HCT116 (cell line): ENCODE measurements around the gene PKHD1. TPM values are rescaled to one million over a fixed set of nuclear protein-coding genes. Genes with fewer than 3 reads are reported as not detected.

Experiments used
- ATAC-seq: fragments of 200-7000 bp; cut with Tn5 transposase; 2 replicates; pipeline ENCODE4 v1.9.1; 2020; ENCODE audit warnings: mild to moderate bottlenecking, moderate library complexity
- BruUV-seq: library from RNA; stranded (reverse); fragments of 400-500 nt; replicated peaks from 2 replicates; lab custom pipeline; 2021; lab: Mats Ljungman, UMichigan
- CTCF ChIA-PET: fragments of 300-600 bp; sonication (Branson Sonifier 250); formaldehyde crosslinking; loops from one replicate; lab custom pipeline; 2021; ENCODE audit warnings: antibody characterized with exemption; lab: Charles Lee
- POLR2A ChIA-PET: fragments of 300-600, 350-600 bp; sonication (Branson Sonifier 250); formaldehyde crosslinking; loops from one replicate; lab custom pipeline; 2021; ENCODE audit warnings: antibody characterized with exemption; lab: Charles Lee
- RAD21 ChIA-PET, 2 experiments: fragments of 300-600 bp; sonication (Branson Sonifier 250); formaldehyde crosslinking; loops; one replicate each; lab custom pipeline; 2023; ENCODE audit warnings: low total read pairs in 2 of 2; ENCODE audit not compliant: uncharacterized antibody in 2 of 2, unreplicated experiment in 2 of 2, low non-redundant PET in 1 of 2; lab: Charles Lee
- DNase-seq: peaks from one replicate; pipeline ENCODE4 v3.0.0-alpha.2; 2010; ENCODE audit warnings: low read depth, low spot score
- H2AFZ ChIP-seq: fragments of 200-600 bp; shearing (Covaris generic), sonication (generic); 2 replicates; pipeline ENCODE4 v1.6.1; 2017; ENCODE audit warnings: low read depth, mixed run types, mixed read lengths, antibody characterized with exemption, low read length; ENCODE audit not compliant: poor library complexity, severe bottlenecking
- H3K27ac ChIP-seq: 2 replicates; pipeline ENCODE4 v1.5.1; 2012; ENCODE audit warnings: low read depth, low read length
- H3K27me3 ChIP-seq: fragments of 200-600 bp; sonication (generic); 2 replicates; pipeline ENCODE4 v1.6.1; 2016; ENCODE audit warnings: mixed run types, low read length, mixed read lengths; ENCODE audit not compliant: insufficient read depth
- H3K36me3 ChIP-seq, 2 experiments: fragments of 200-500 bp in 1 of 2; fragments of 200-600 bp in 1 of 2; sonication (Bioruptor generic) in 1 of 2; sonication (generic) in 1 of 2; 2 replicates each; pipeline versions ENCODE4 v1.5.1 to v1.6.1; 2014 to 2016; ENCODE audit warnings: low read length in 2 of 2, inconsistent platforms in 1 of 2, mixed read lengths in 1 of 2, mixed run types in 1 of 2; ENCODE audit not compliant: insufficient read depth in 2 of 2, control insufficient read depth in 1 of 2
- H3K4me1 ChIP-seq, 2 experiments: fragments of 200-600 bp in 1 of 2; sonication (generic) in 1 of 2; 2 replicates each; pipeline versions ENCODE4 v1.5.1 to v1.6.1; 2012 to 2017; ENCODE audit warnings: low read length in 2 of 2, inconsistent platforms in 1 of 2, mild to moderate bottlenecking in 1 of 2, mixed read lengths in 1 of 2, mixed run types in 1 of 2, moderate library complexity in 1 of 2; ENCODE audit not compliant: insufficient read depth in 2 of 2, control insufficient read depth in 1 of 2
- H3K4me2 ChIP-seq: fragments of 200-600 bp; sonication (generic); 2 replicates; pipeline ENCODE4 v1.6.1; 2017; ENCODE audit warnings: mixed run types, low read length, mixed read lengths
- H3K4me3 ChIP-seq, 2 experiments: fragments of 200-600 bp in 1 of 2; sonication (generic) in 1 of 2; replicated peaks in 1 of 2; 2 replicates each; pipeline ENCODE4 v1.5.1; 2011 to 2016; ENCODE audit warnings: low read length in 2 of 2, control low read depth in 1 of 2, low read depth in 1 of 2, mild to moderate bottlenecking in 1 of 2, mixed read lengths in 1 of 2, mixed run types in 1 of 2
- H3K79me2 ChIP-seq: fragments of 200-600 bp; sonication (generic); 2 replicates; pipeline ENCODE4 v1.6.1; 2017; ENCODE audit warnings: mild to moderate bottlenecking, mixed run types, low read length, moderate library complexity, mixed read lengths; ENCODE audit not compliant: insufficient read depth
- H3K9ac ChIP-seq: fragments of 200-600 bp; sonication (generic); 2 replicates; pipeline ENCODE4 v1.6.1; 2016; ENCODE audit warnings: low read length, mixed read lengths
- H3K9me2 ChIP-seq: fragments of 200-600 bp; sonication (generic), shearing (Covaris generic); 2 replicates; pipeline ENCODE4 v1.6.1; 2017; ENCODE audit warnings: mixed run types, mild to moderate bottlenecking, moderate library complexity; ENCODE audit not compliant: insufficient read depth
- H3K9me3 ChIP-seq, 2 experiments: fragments of 200-500 bp in 1 of 2; fragments of 200-600 bp in 1 of 2; sonication (Bioruptor generic) in 1 of 2; sonication (generic) in 1 of 2; 2 replicates each; pipeline ENCODE4 v1.6.1; 2014 to 2017; ENCODE audit warnings: low read length in 2 of 2, mixed read lengths in 2 of 2, inconsistent platforms in 1 of 2, low read depth in 1 of 2, mild to moderate bottlenecking in 1 of 2, mixed run types in 1 of 2, moderate library complexity in 1 of 2; ENCODE audit not compliant: control insufficient read depth in 1 of 2, insufficient read depth in 1 of 2
- H4K20me1 ChIP-seq: fragments of 200-600 bp; sonication (generic), shearing (Covaris generic); 2 replicates; pipeline ENCODE4 v1.6.1; 2017; ENCODE audit warnings: mixed run types, mild to moderate bottlenecking, moderate library complexity; ENCODE audit not compliant: insufficient read depth
- ATF3 ChIP-seq: IDR thresholded peaks from 2 replicates; pipeline ENCODE4 v1.6.1; 2012
- CEBPB ChIP-seq: IDR thresholded peaks from 2 replicates; pipeline ENCODE4 v1.6.1; 2012; ENCODE audit warnings: low read depth
- EGR1 ChIP-seq: IDR thresholded peaks from 2 replicates; pipeline ENCODE4 v1.6.1; 2012; ENCODE audit warnings: low read depth
- EZH2 ChIP-seq: fragments of 200-600 bp; sonication (generic); IDR thresholded peaks from 2 replicates; pipeline ENCODE4 v1.6.1; 2017; ENCODE audit warnings: antibody characterized with exemption, mixed run types
- EZH2phosphoT487 ChIP-seq: fragments of 200-600 bp; IDR thresholded peaks from 2 replicates; pipeline ENCODE4 v1.6.1; 2018; ENCODE audit warnings: antibody characterized with exemption, borderline replicate concordance
- FOSL1 ChIP-seq: IDR thresholded peaks from 2 replicates; pipeline ENCODE4 v1.6.1; 2012; ENCODE audit warnings: low read depth
- POLR2A ChIP-seq: IDR thresholded peaks from 2 replicates; pipeline ENCODE4 v1.7.0; 2011; ENCODE audit warnings: borderline replicate concordance; ENCODE audit not compliant: insufficient read depth, insufficient read length; ENCODE audit errors: extremely low read depth
- SP1 ChIP-seq: IDR thresholded peaks from 2 replicates; pipeline ENCODE4 v1.6.1; 2012; ENCODE audit warnings: low read depth
- TCF7L2 ChIP-seq: IDR thresholded peaks from 2 replicates; pipeline ENCODE4 v1.7.0; 2011; ENCODE audit warnings: borderline replicate concordance, inconsistent platforms; ENCODE audit not compliant: insufficient read depth, insufficient read length; ENCODE audit errors: extremely low read depth
- ZFX ChIP-seq: fragments of 450-650 bp; IDR thresholded peaks from 2 replicates; pipeline ENCODE4 v1.6.1; 2017
- intact Hi-C: fragments of 100-400 bp; cut with micrococcal nuclease; formaldehyde crosslinking; loops from 2 replicates; pipeline ENCODE4 v1.10.0; 2022
- total RNA-seq: library from RNA; stranded (reverse); gene quantifications from one replicate; pipeline ENCODE4 v1.2.1, GENCODE V29; 2021; ENCODE audit not compliant: unreplicated experiment
- TF ChIP-seq, protein P1 (sequence below), 3 experiments: fragments of 200-600 bp in 1 of 3; sonication (generic) in 1 of 3; IDR thresholded peaks in 2 of 3; conservative IDR thresholded peaks in 1 of 3; 2 replicates each; pipeline ENCODE4 v1.5.1; 2012 to 2017; ENCODE audit warnings: low read depth in 2 of 3, low read length in 2 of 3, antibody characterized with exemption in 1 of 3, borderline replicate concordance in 1 of 3, control low read depth in 1 of 3, mild to moderate bottlenecking in 1 of 3, mixed read lengths in 1 of 3, mixed run types in 1 of 3, moderate library complexity in 1 of 3; ENCODE audit not compliant: insufficient read depth in 1 of 3
- TF ChIP-seq, protein P2 (sequence below): IDR thresholded peaks from 2 replicates; pipeline ENCODE4 v1.6.1; 2011; ENCODE audit warnings: mild to moderate bottlenecking, low read length, moderate library complexity; ENCODE audit not compliant: insufficient replicate concordance; ENCODE audit errors: extremely low read depth

Gene PKHD1
- total RNA-seq, 1 experiment from 2014 or later = not detected

DNA sequence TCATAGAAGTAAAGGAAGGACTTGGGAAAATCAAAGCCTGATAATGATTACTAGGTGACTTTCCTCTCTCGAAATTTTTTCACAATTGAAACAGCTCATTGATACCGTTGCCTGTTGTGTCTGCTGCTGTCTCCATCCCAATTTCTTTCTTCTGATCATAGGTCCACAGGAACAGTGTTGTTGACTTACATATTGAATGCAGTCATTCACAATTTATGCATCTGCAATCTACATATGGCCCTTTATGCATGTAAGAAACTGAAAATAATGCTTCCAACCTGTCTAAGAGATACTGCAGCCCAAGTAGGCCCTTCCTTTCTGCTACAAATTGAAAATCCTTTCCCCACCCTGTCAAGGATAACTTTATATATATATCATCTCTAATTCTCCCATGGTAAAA lies 381.3 kb downstream of the PKHD1 start:
- H4K20me1 ChIP-seq = no peaks in the 10 kb centered on the region
- H3K4me2 ChIP-seq = no peak overlapping the region
- RAD21 ChIA-PET = no interaction called here
- H3K36me3 ChIP-seq = no peaks in the 10 kb centered on the region
- no peaks in the 10 kb centered on the region for H3K9me2 ChIP-seq
- intact Hi-C loops = no loop called here
- CTCF ChIA-PET = no interaction called here
- no peak overlapping the region for H3K9ac ChIP-seq
- DNase-seq (no peak), ATAC-seq (no peak)
- no peaks in the 10 kb centered on the region for H3K27me3 ChIP-seq
- no peaks in the 10 kb centered on the region for H3K4me1 ChIP-seq
- H3K79me2 ChIP-seq = no peaks in the 10 kb centered on the region
- POLR2A ChIA-PET = no interaction called here
- no peak overlapping the region for H3K27ac ChIP-seq
- H2AFZ ChIP-seq = no peak overlapping the region
- no TSS peak for BruUV-seq
- H3K4me3 ChIP-seq = no peak overlapping the region
- TF ChIP-seq, protein P1, sequence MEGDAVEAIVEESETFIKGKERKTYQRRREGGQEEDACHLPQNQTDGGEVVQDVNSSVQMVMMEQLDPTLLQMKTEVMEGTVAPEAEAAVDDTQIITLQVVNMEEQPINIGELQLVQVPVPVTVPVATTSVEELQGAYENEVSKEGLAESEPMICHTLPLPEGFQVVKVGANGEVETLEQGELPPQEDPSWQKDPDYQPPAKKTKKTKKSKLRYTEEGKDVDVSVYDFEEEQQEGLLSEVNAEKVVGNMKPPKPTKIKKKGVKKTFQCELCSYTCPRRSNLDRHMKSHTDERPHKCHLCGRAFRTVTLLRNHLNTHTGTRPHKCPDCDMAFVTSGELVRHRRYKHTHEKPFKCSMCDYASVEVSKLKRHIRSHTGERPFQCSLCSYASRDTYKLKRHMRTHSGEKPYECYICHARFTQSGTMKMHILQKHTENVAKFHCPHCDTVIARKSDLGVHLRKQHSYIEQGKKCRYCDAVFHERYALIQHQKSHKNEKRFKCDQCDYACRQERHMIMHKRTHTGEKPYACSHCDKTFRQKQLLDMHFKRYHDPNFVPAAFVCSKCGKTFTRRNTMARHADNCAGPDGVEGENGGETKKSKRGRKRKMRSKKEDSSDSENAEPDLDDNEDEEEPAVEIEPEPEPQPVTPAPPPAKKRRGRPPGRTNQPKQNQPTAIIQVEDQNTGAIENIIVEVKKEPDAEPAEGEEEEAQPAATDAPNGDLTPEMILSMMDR (IDR thresholded peaks at IDR 0.05 in 2 of 3, conservative IDR thresholded peaks at IDR 0.05 in 1 of 3; ENCODE audit: borderline replicate concordance in 1 of 3, insufficient read depth in 1 of 3, low read depth in 2 of 3, low read length in 2 of 3) = no peak
- TF ChIP-seq ATF3 = no peak
- no peak for TF ChIP-seq EGR1
- TF ChIP-seq FOSL1 = no peak
- H3K9me3 ChIP-seq = peaks cover 0 to 3% of the 10 kb centered on the region in 2 experiments; a peak in 2 of 4 replicates

GRCh38 chr6:51704932-51705540 lies 382.4 kb downstream of the PKHD1 start:
- intact Hi-C loops = no loop called here
- Histone ChIP-seq H3K27ac (no peak overlapping the region), H3K4me1 (no peaks in the 10 kb centered on the region), H3K4me3 (no peak overlapping the region), H3K27me3 (no peaks in the 10 kb centered on the region), H3K4me2 (no peak overlapping the region), H3K79me2 (no peaks in the 10 kb centered on the region), H4K20me1 (no peaks in the 10 kb centered on the region), H3K9me2 (no peaks in the 10 kb centered on the region), H3K9ac (no peak overlapping the region), H3K9me3 (peaks cover 0 to 3% of the 10 kb centered on the region in 2 experiments; a peak in 2 of 4 replicates), H3K36me3 (no peaks in the 10 kb centered on the region), H2AFZ (no peak overlapping the region)
- ChIA-PET RAD21 (no interaction called here), POLR2A (no interaction called here), CTCF (no interaction called here)
- ATAC-seq (no peak), DNase-seq (no peak)
- BruUV-seq = no TSS peak
- no peak for TF ChIP-seq CEBPB
- TF ChIP-seq SP1 = no peak
- no peak for TF ChIP-seq ATF3
- TF ChIP-seq, protein P2, sequence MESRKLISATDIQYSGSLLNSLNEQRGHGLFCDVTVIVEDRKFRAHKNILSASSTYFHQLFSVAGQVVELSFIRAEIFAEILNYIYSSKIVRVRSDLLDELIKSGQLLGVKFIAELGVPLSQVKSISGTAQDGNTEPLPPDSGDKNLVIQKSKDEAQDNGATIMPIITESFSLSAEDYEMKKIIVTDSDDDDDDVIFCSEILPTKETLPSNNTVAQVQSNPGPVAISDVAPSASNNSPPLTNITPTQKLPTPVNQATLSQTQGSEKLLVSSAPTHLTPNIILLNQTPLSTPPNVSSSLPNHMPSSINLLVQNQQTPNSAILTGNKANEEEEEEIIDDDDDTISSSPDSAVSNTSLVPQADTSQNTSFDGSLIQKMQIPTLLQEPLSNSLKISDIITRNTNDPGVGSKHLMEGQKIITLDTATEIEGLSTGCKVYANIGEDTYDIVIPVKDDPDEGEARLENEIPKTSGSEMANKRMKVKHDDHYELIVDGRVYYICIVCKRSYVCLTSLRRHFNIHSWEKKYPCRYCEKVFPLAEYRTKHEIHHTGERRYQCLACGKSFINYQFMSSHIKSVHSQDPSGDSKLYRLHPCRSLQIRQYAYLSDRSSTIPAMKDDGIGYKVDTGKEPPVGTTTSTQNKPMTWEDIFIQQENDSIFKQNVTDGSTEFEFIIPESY = no peak
- no peak for TF ChIP-seq ZFX
- TF ChIP-seq EZH2phosphoT487 = no peak
- TF ChIP-seq, protein P1 (IDR thresholded peaks at IDR 0.05 in 2 of 3, conservative IDR thresholded peaks at IDR 0.05 in 1 of 3; ENCODE audit: borderline replicate concordance in 1 of 3, insufficient read depth in 1 of 3, low read depth in 2 of 3, low read length in 2 of 3) = no peak
- no peak for TF ChIP-seq POLR2A
- TF ChIP-seq TCF7L2 = no peak
- no peak for TF ChIP-seq EZH2
